GM13977 (cell line): Measurements from ENCODE around the gene HNRNPC.
"Not testable (repeated sequence)": the region's sequence is repeated elsewhere in the genome, so short reads cannot be mapped to it uniquely, and the experiment has no call there.

Source experiments
- DNase-seq: peaks from one replicate; pipeline ENCODE4 v3.0.0; 2012; ENCODE audit warnings: low spot score
- CTCF ChIP-seq: IDR thresholded peaks from 2 replicates; pipeline ENCODE4 v1.5.1; 2012; ENCODE audit warnings: mild to moderate bottlenecking, control low read depth; ENCODE audit not compliant: insufficient read depth; ENCODE audit errors: extremely low read depth, missing control alignments
- in situ Hi-C: fragments of 300-500 bp; cut with MboI; formaldehyde crosslinking; loops from one replicate; pipeline ENCODE4 v1.12.0; 2022; ENCODE audit warnings: low sequenced_read_pairs, low pct_unique_long_range_greater_than_20kb, mixed read lengths, inconsistent platforms; ENCODE audit not compliant: unreplicated experiment

The HNRNPC gene

GRCh38 chr14:21308479-21309237 lies 39.4 kb upstream of the HNRNPC start:
- TF ChIP-seq CTCF, result no peak
- peak; percentile 72 for DNase-seq
- in situ Hi-C loops, result no loop called here

GRCh38 chr14:21308132-21308478 lies 38.9 kb upstream of the HNRNPC start:
- in situ Hi-C loops, result no loop called here
- peak; percentile 45 for DNase-seq
- TF ChIP-seq CTCF, result no peak

GRCh38 chr14:21307637-21308036 lies 38.4 kb upstream of the HNRNPC start:
- in situ Hi-C loops, result no loop called here
- peak; percentile 43 for DNase-seq
- no peak for TF ChIP-seq CTCF

- in situ Hi-C loops, DNase-seq: not testable (repeated sequence)
Measured at GRCh38 chr14:21302836-21303140, 33.5 kb upstream of the HNRNPC start.

- TF ChIP-seq CTCF, result no peak
- in situ Hi-C loops, result no loop called here
- DNase-seq, result no peak
Measured at GRCh38 chr14:21302013-21302835, 33.0 kb upstream of the HNRNPC start.

GRCh38 chr14:21300892-21301291 lies 31.6 kb upstream of the HNRNPC start:
- DNase-seq, result peak; percentile 42
- no peak for TF ChIP-seq CTCF
- in situ Hi-C loops, result no loop called here

GRCh38 chr14:21299562-21300130 lies 30.4 kb upstream of the HNRNPC start:
- in situ Hi-C loops, result no loop called here
- no peak for TF ChIP-seq CTCF
- no peak for DNase-seq
